ENCODE data around the gene SLC12A8.

- TF ChIP-seq GABPA (IDR thresholded peaks at IDR 0.05; ENCODE audit: low read depth) (no peak), TAF1 (IDR thresholded peaks at IDR 0.05; ENCODE audit: borderline replicate concordance, low read depth, low read length) (no peak), EZH2 (IDR thresholded peaks at IDR 0.05; ENCODE audit: borderline replicate concordance, control insufficient read depth, low read depth, low read length) (no peak), TARDBP (IDR thresholded peaks at IDR 0.05; ENCODE audit: borderline replicate concordance) (no peak), MAX (IDR thresholded peaks at IDR 0.05; ENCODE audit: low read depth, low read length) (no peak), EGR1 (IDR thresholded peaks at IDR 0.05; ENCODE audit: borderline replicate concordance in 1 of 2, low read depth in 2 of 2, low read length in 2 of 2) (no peak)
Measured at GRCh38 chr3:125108833-125109535, 103.6 kb downstream of the SLC12A8 start.
